PC-3 (cell line): ENCODE data around the gene PLPPR5. TPM values are rescaled to one million over a fixed set of nuclear protein-coding genes. Genes with fewer than 3 reads are reported as not detected.
A peak's percentile ranks its signal among the peaks of the same experiment; 100 is the strongest.

Experiments
- ATAC-seq: fragments of 200-7000 bp; cut with Tn5 transposase; 2 replicates; pipeline ENCODE4 v1.9.1; 2020; ENCODE audit warnings: mild to moderate bottlenecking, moderate library complexity
- BruUV-seq: library from RNA; stranded (reverse); fragments of 400-500 nt; replicated peaks from 2 replicates; lab custom pipeline; 2021; lab: Mats Ljungman, UMichigan
- CTCF ChIA-PET: fragments of 300-600 bp; sonication (Branson Sonifier 250); formaldehyde crosslinking; loops from one replicate; lab custom pipeline; 2022; ENCODE audit warnings: antibody characterized with exemption; lab: Charles Lee
- POLR2A ChIA-PET: fragments of 300-600 bp; sonication (Branson Sonifier 250); formaldehyde crosslinking; loops from one replicate; lab custom pipeline; 2022; ENCODE audit warnings: antibody characterized with exemption; ENCODE audit not compliant: unreplicated experiment; lab: Charles Lee
- DNase-seq: peaks from one replicate; pipeline ENCODE4 v3.0.0-alpha.2; 2015
- H2AFZ ChIP-seq: fragments of 300-600 bp; sonication (generic); 2 replicates; pipeline ENCODE4 v1.6.0; 2016; ENCODE audit warnings: antibody characterized with exemption, low read length
- H3F3A ChIP-seq: fragments of 300-600 bp; sonication (generic); one replicate; pipeline ENCODE4 v1.6.0; 2017; ENCODE audit warnings: antibody characterized with exemption, low read length, control low read depth, mild to moderate bottlenecking; ENCODE audit not compliant: unreplicated experiment
- H3K27ac ChIP-seq: fragments of 300-600 bp; sonication (generic); 2 replicates; pipeline ENCODE4 v1.5.1; 2016; ENCODE audit warnings: mild to moderate bottlenecking, low read length
- H3K27me3 ChIP-seq: fragments of 300-600 bp; sonication (generic); 2 replicates; pipeline ENCODE4 v1.6.1; 2016; ENCODE audit warnings: low read length, mixed read lengths
- H3K36me3 ChIP-seq: fragments of 300-600 bp; sonication (generic); 2 replicates; pipeline ENCODE4 v1.6.1; 2016; ENCODE audit warnings: low read depth, mixed run types, low read length, mixed read lengths
- H3K4me1 ChIP-seq: fragments of 300-600 bp; sonication (generic); 2 replicates; pipeline ENCODE4 v1.5.1; 2016; ENCODE audit warnings: low read length; ENCODE audit not compliant: insufficient read depth
- H3K4me2 ChIP-seq: fragments of 300-600 bp; sonication (generic); 2 replicates; pipeline ENCODE4 v1.6.0; 2016; ENCODE audit warnings: low read length
- H3K4me3 ChIP-seq: fragments of 300-600 bp; sonication (generic); 2 replicates; pipeline ENCODE4 v1.5.1; 2016; ENCODE audit warnings: mild to moderate bottlenecking, low read length, mixed read lengths
- H3K79me2 ChIP-seq: fragments of 300-600 bp; sonication (generic); 2 replicates; pipeline ENCODE4 v1.6.1; 2017; ENCODE audit warnings: low read length, mixed read lengths
- H3K9ac ChIP-seq: fragments of 300-600 bp; sonication (generic); 2 replicates; pipeline ENCODE4 v1.6.0; 2016; ENCODE audit warnings: mild to moderate bottlenecking, low read length
- H3K9me2 ChIP-seq: fragments of 300-600 bp; sonication (generic); replicated peaks from 2 replicates; pipeline ENCODE4 v1.6.1; 2016; ENCODE audit warnings: mixed run types, low read length, mixed read lengths
- H3K9me3 ChIP-seq: fragments of 300-600 bp; sonication (generic); 2 replicates; pipeline ENCODE4 v1.6.1; 2016; ENCODE audit warnings: low read length, mixed read lengths
- H4K20me1 ChIP-seq: fragments of 300-600 bp; sonication (generic); 2 replicates; pipeline ENCODE4 v1.6.1; 2016; ENCODE audit warnings: low read length, mixed read lengths
- CTCF ChIP-seq: fragments of 300-600 bp; sonication (generic); conservative IDR thresholded peaks from 2 replicates; pipeline ENCODE4 v1.5.1; 2017; ENCODE audit warnings: antibody characterized with exemption, low read depth, mild to moderate bottlenecking, low read length
- EZH2 ChIP-seq: fragments of 300-600 bp; sonication (generic); IDR thresholded peaks from one replicate; pipeline ENCODE4 v1.6.1; 2017; ENCODE audit warnings: antibody characterized with exemption, mild to moderate bottlenecking, low read length; ENCODE audit not compliant: unreplicated experiment
- EZH2phosphoT487 ChIP-seq: fragments of 300-600 bp; sonication (generic); IDR thresholded peaks from 2 replicates; pipeline ENCODE4 v1.6.1; 2018; ENCODE audit warnings: mild to moderate bottlenecking, antibody characterized with exemption, low read length, borderline replicate concordance
- intact Hi-C: fragments of 100-400 bp; cut with micrococcal nuclease; formaldehyde crosslinking; loops from 2 replicates; pipeline ENCODE4 v1.9.0; 2023
- total RNA-seq: library from RNA; depleted of rRNA; stranded (reverse); fragments of >200 nt; gene quantifications from 2 replicates; pipeline ENCODE4 v1.2.3, GENCODE V29; 2014

Gene PLPPR5
- total RNA-seq, 1 experiment from 2014 or later: 2.1 TPM

GRCh38 chr1:99003581-99004253 lies 944 bp downstream of the PLPPR5 start:
- H3F3A ChIP-seq: no peaks in the 10 kb centered on the region

GRCh38 chr1:98992844-98993243 lies 11.8 kb downstream of the PLPPR5 start:
- Histone ChIP-seq H3K9me3 (no peaks in the 10 kb centered on the region), H2AFZ (no peak overlapping the region), H3K27me3 (no peaks in the 10 kb centered on the region), H3K27ac (no peak overlapping the region), H3K4me3 (no peak overlapping the region), H3K9ac (no peak overlapping the region), H3K36me3 (no peaks in the 10 kb centered on the region), H3K9me2 (no peaks in the 10 kb centered on the region), H3K79me2 (no peaks in the 10 kb centered on the region), H4K20me1 (no peaks in the 10 kb centered on the region), H3K4me1 (peaks cover 16% of the 10 kb centered on the region), H3F3A (peaks cover 3% of the 10 kb centered on the region), H3K4me2 (no peak overlapping the region)
- ATAC-seq (no peak), DNase-seq (no peak)
- TF ChIP-seq CTCF (no peak), EZH2phosphoT487 (no peak), EZH2 (no peak)
- POLR2A ChIA-PET: no interaction called here
- CTCF ChIA-PET: no interaction called here
- intact Hi-C loops: loop anchor here (10.0 kb wide), 1 partner anchor 198 kb away; no protein-coding TSS in a partner anchor
- BruUV-seq: no TSS peak

More at GRCh38 chr1:99003581-99004253, 944 bp downstream of the PLPPR5 start:
- Histone ChIP-seq H2AFZ (peak overlapping the region; percentile 61; the same call in 1 of the 2 replicates), H3K4me2 (peak overlapping the region; percentile 59), H3K27me3 (no peaks in the 10 kb centered on the region), H3K4me1 (peaks cover 7% of the 10 kb centered on the region), H3K27ac (no peak overlapping the region), H3K4me3 (peak overlapping the region; percentile 68; the same call in 1 of the 2 replicates), H3K36me3 (no peaks in the 10 kb centered on the region), H4K20me1 (no peaks in the 10 kb centered on the region), H3K9me3 (no peaks in the 10 kb centered on the region), H3K79me2 (no peaks in the 10 kb centered on the region), H3K9ac (no peak overlapping the region), H3K9me2 (no peaks in the 10 kb centered on the region)
- BruUV-seq: TSS peak; percentile 55
- intact Hi-C loops: loop anchor here (10.0 kb wide), 1 partner anchor 481 kb away; no protein-coding TSS in a partner anchor
- DNase-seq (no peak), ATAC-seq (no peak)
- ChIA-PET CTCF (no interaction called here), POLR2A (no interaction called here)
- TF ChIP-seq CTCF (no peak), EZH2phosphoT487 (no peak), EZH2 (no peak)
